MM.1S (cell line): ENCODE data around the gene TRIOBP.

ENCODE experiments used
- DNase-seq: peaks from one replicate; pipeline ENCODE4 v3.0.0-alpha.2; 2015
- H2AFZ ChIP-seq: fragments of 300-600 bp; sonication (generic); 2 replicates; pipeline ENCODE4 v1.6.0; 2016; ENCODE audit warnings: antibody characterized with exemption, low read length
- H3F3A ChIP-seq: fragments of 300-600 bp; sonication (generic); 2 replicates; pipeline ENCODE4 v1.6.1; 2016; ENCODE audit warnings: mild to moderate bottlenecking, antibody characterized with exemption, low read length, moderate library complexity, mixed read lengths; ENCODE audit not compliant: insufficient read depth
- H3K27ac ChIP-seq: fragments of 300-600 bp; sonication (generic); 2 replicates; pipeline ENCODE4 v1.5.1; 2016; ENCODE audit warnings: mild to moderate bottlenecking, low read length
- H3K27me3 ChIP-seq: fragments of 300-600 bp; sonication (generic); replicated peaks from 2 replicates; pipeline ENCODE4 v1.6.0; 2016; ENCODE audit warnings: low read length; ENCODE audit not compliant: insufficient read depth
- H3K36me3 ChIP-seq: fragments of 300-600 bp; sonication (generic); replicated peaks from 2 replicates; pipeline ENCODE4 v1.6.1; 2016; ENCODE audit warnings: mild to moderate bottlenecking, low read length, mixed read lengths; ENCODE audit not compliant: insufficient read depth
- H3K4me1 ChIP-seq: fragments of 300-600 bp; sonication (generic); 2 replicates; pipeline ENCODE4 v1.6.1; 2016; ENCODE audit warnings: low read length, mixed read lengths
- H3K4me2 ChIP-seq: fragments of 300-600 bp; sonication (generic); 2 replicates; pipeline ENCODE4 v1.6.0; 2016; ENCODE audit warnings: low read depth, low read length
- H3K4me3 ChIP-seq: fragments of 300-600 bp; sonication (generic); 2 replicates; pipeline ENCODE4 v1.5.1; 2016; ENCODE audit warnings: low read length, mixed read lengths
- H3K79me2 ChIP-seq: fragments of 300-600 bp; sonication (generic); 2 replicates; pipeline ENCODE4 v1.6.1; 2016; ENCODE audit warnings: mixed run types, low read length, mixed read lengths
- H3K9ac ChIP-seq: fragments of 300-600 bp; sonication (generic); 2 replicates; pipeline ENCODE4 v1.6.1; 2016; ENCODE audit warnings: low read length, mixed read lengths
- H3K9me2 ChIP-seq: fragments of 300-600 bp; sonication (generic); replicated peaks from 2 replicates; pipeline ENCODE4 v1.6.1; 2016; ENCODE audit warnings: mild to moderate bottlenecking, low read length, mixed read lengths; ENCODE audit not compliant: insufficient read depth
- H3K9me3 ChIP-seq: fragments of 300-600 bp; sonication (generic); replicated peaks from 2 replicates; pipeline ENCODE4 v1.6.1; 2016; ENCODE audit warnings: mild to moderate bottlenecking, low read length, mixed read lengths; ENCODE audit not compliant: insufficient read depth
- H4K20me1 ChIP-seq: fragments of 300-600 bp; sonication (generic); 2 replicates; pipeline ENCODE4 v1.6.1; 2016; ENCODE audit warnings: mild to moderate bottlenecking, low read length, moderate library complexity, mixed read lengths; ENCODE audit not compliant: insufficient read depth
- CTCF ChIP-seq: fragments of 300-600 bp; sonication (generic); IDR thresholded peaks from 2 replicates; pipeline ENCODE4 v1.5.1; 2016; ENCODE audit warnings: antibody characterized with exemption, low read length, mixed read lengths
- EZH2 ChIP-seq: fragments of 300-600 bp; sonication (generic); optimal IDR thresholded peaks from 2 replicates; pipeline ENCODE3; 2017; ENCODE audit warnings: low read depth, mild to moderate bottlenecking, antibody characterized with exemption, low read length, mixed read lengths
- EZH2phosphoT487 ChIP-seq: fragments of 300-600 bp; sonication (generic); IDR thresholded peaks from 2 replicates; pipeline ENCODE4 v1.6.1; 2018; ENCODE audit warnings: antibody characterized with exemption, low read length

TRIOBP gene

DNA sequence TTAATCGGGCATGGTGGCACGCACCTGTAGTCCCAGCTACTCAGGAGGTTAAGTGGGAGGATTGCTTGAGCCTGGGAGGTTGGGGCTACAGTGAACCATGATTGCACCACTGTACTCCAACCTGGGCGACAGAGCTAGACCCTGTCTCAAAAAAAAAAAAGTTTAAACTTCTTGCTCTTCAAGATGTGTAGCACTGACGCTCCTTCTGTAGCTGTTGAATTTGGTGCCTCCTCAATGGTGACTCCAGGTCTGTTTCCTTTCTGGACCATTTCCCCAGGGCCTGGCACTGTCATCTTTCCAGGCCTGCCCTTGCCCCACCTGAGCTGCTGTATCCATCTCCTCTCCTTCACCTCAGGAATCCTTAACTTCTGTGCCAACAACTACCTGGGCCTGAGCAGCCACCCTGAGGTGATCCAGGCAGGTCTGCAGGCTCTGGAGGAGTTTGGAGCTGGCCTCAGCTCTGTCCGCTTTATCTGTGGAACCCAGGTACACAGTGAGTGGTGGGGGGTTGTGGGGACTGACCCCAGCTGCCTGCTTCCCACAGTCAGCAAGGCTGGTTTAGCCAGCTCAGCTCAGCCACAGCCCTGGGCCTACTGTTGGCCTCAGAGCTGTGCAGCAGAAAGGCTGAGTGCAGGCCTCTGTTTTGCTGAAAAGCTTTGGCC is 113.0 kb downstream of the TRIOBP start:
- DNase-seq: no peak
- H3K9me3 ChIP-seq: no peaks in the 10 kb centered on the region
- H3K9ac ChIP-seq: no peak overlapping the region
- no peak overlapping the region for H2AFZ ChIP-seq
- 0 out of 2 replicates have a peak, but pooled peaks cover 5% of the 10 kb centered on the region for H3F3A ChIP-seq
- no peak overlapping the region for H3K4me3 ChIP-seq
- no peaks in the 10 kb centered on the region for H3K4me1 ChIP-seq
- H3K27ac ChIP-seq: no peak overlapping the region
- H3K9me2 ChIP-seq: no peaks in the 10 kb centered on the region
- TF ChIP-seq CTCF: no peak
- TF ChIP-seq EZH2: no peak
- TF ChIP-seq EZH2phosphoT487: no peak
- H3K4me2 ChIP-seq: no peak overlapping the region
- no peaks in the 10 kb centered on the region for H4K20me1 ChIP-seq
- H3K36me3 ChIP-seq: no peaks in the 10 kb centered on the region
- H3K27me3 ChIP-seq: peaks cover 31% of the 10 kb centered on the region
- H3K79me2 ChIP-seq: no peaks in the 10 kb centered on the region

GRCh38 chr22:37811867-37812266 is 115.0 kb downstream of the TRIOBP start:
- Histone ChIP-seq H2AFZ (no peak overlapping the region), H3K36me3 (no peaks in the 10 kb centered on the region)
- TF ChIP-seq EZH2phosphoT487: no peak
- TF ChIP-seq EZH2: no peak
- TF ChIP-seq CTCF: no peak

DNA sequence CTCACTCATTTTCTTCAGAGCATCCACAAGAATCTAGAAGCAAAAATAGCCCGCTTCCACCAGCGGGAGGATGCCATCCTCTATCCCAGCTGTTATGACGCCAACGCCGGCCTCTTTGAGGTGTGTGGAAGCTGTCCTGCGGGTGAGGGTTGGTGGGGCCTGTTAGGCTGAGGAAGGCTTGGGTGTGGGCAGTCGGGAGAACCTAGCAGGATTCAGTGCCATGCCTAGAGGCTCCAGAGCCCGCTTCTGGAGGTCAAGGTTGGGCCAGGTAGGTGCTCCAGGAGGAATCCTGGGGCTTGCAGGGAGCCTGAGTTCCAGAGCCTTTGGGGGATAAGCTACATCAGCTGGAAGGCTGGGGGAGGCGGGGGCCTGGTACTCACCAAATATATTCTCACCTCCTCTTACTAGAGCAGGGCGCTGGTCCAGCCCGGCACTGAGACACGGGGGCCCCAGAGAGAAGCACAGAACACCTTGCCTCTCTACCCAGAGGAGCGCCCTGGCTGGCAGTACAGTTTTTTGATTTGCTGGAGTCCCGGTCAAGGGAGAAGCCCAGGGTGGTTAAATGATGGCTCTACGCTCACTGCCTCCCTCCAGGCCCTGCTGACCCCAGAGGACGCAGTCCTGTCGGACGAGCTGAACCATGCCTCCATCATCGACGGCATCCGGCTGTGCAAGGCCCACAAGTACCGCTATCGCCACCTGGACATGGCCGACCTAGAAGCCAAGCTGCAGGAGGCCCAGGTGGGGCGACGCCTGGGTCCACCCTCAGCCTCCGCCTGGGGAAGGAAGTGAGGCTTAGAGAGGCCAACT is 116.2 kb downstream of the TRIOBP start:
- no peak overlapping the region for H2AFZ ChIP-seq
- no peak for TF ChIP-seq EZH2phosphoT487
- no peak for TF ChIP-seq EZH2
- TF ChIP-seq CTCF: no peak
- no peak overlapping the region for H3K4me3 ChIP-seq
- H3K36me3 ChIP-seq: no peaks in the 10 kb centered on the region
- H3K79me2 ChIP-seq: no peaks in the 10 kb centered on the region
- H3K4me1 ChIP-seq: peaks cover 3% of the 10 kb centered on the region
- H3K9ac ChIP-seq: no peak overlapping the region
- no peak for DNase-seq
- no peaks in the 10 kb centered on the region for H4K20me1 ChIP-seq
- H3K27ac ChIP-seq: no peak overlapping the region
- H3K27me3 ChIP-seq: peaks cover 5% of the 10 kb centered on the region; the same call in 1 of the 2 replicates
- no peaks in the 10 kb centered on the region for H3K9me2 ChIP-seq
- H3F3A ChIP-seq: no peaks in the 10 kb centered on the region
- H3K9me3 ChIP-seq: no peaks in the 10 kb centered on the region
- H3K4me2 ChIP-seq: no peak overlapping the region

More at GRCh38 chr22:37811867-37812266, 115.0 kb downstream of the TRIOBP start:
- DNase-seq: no peak
- Histone ChIP-seq H3K9me2 (no peaks in the 10 kb centered on the region), H3K4me2 (no peak overlapping the region), H3K79me2 (no peaks in the 10 kb centered on the region), H3K4me1 (no peaks in the 10 kb centered on the region), H3K27ac (no peak overlapping the region), H3K9me3 (no peaks in the 10 kb centered on the region), H3K27me3 (peaks cover 12% of the 10 kb centered on the region), H3F3A (0 out of 2 replicates have a peak, but pooled peaks cover 5% of the 10 kb centered on the region), H4K20me1 (no peaks in the 10 kb centered on the region), H3K9ac (no peak overlapping the region), H3K4me3 (no peak overlapping the region)
